SK-N-SH (cell line): Measurements from ENCODE around the gene CCDC107.

ENCODE experiments used
- POLR2AphosphoS5 ChIP-seq: IDR thresholded peaks from 2 replicates; pipeline ENCODE4 v1.6.1; 2012; ENCODE audit warnings: low read depth, low read length
- TF ChIP-seq, protein P1 (sequence below): IDR thresholded peaks from 2 replicates; pipeline ENCODE4 v1.4.0; 2012; ENCODE audit warnings: low read depth

DNA sequence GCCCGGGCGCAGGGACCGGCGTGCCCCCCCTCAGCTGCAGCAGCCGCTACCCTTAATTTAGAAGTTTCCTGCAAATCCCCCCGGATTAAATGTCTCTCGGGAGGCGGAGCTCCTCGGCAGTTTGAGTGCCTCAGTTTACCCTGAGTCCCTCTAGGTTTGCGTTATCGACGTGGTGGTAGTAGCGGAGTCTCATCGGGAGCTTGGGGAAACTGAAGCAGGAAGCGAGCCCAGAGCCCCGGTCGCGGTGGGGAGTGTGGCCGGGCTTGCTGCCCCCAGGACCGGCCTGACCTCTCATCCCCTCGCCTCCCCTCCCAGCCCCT lies 32.2 kb downstream of the CCDC107 start:
- no peak for TF ChIP-seq POLR2AphosphoS5
- TF ChIP-seq, protein P1, sequence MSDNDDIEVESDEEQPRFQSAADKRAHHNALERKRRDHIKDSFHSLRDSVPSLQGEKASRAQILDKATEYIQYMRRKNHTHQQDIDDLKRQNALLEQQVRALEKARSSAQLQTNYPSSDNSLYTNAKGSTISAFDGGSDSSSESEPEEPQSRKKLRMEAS = no peak
